Fibroblast of lung (primary cell): ENCODE results near the gene CAPZB. TPM values are rescaled to one million over a fixed set of nuclear protein-coding genes. Genes with fewer than 3 reads are reported as not detected.

Experiments used
- DNase-seq, 2 donors: peaks; one replicate each; pipeline versions ENCODE4 v3.0.0 to v3.0.0-alpha.2; 2010; ENCODE audit warnings: low read depth in 2 of 2
- H2AFZ ChIP-seq: 2 replicates; pipeline ENCODE4 v1.5.1; 2012; ENCODE audit warnings: low read length, control low read depth, inconsistent platforms
- H3K27ac ChIP-seq: 2 replicates; pipeline ENCODE4 v1.5.1; 2011; ENCODE audit warnings: low read length, control low read depth; ENCODE audit not compliant: insufficient read depth
- H3K27me3 ChIP-seq: 2 replicates; pipeline ENCODE4 v1.5.1; 2011; ENCODE audit warnings: mild to moderate bottlenecking, low read length; ENCODE audit not compliant: control insufficient read depth, insufficient read depth
- H3K36me3 ChIP-seq: 2 replicates; pipeline ENCODE4 v1.5.1; 2011; ENCODE audit warnings: low read length; ENCODE audit not compliant: control insufficient read depth, insufficient read depth
- H3K4me1 ChIP-seq: 2 replicates; pipeline ENCODE4 v1.5.1; 2011; ENCODE audit warnings: low read length; ENCODE audit not compliant: control insufficient read depth, insufficient read depth; ENCODE audit errors: extremely low read depth
- H3K4me2 ChIP-seq: 2 replicates; pipeline ENCODE4 v1.5.1; 2011; ENCODE audit warnings: low read length, control low read depth; ENCODE audit not compliant: insufficient read depth; ENCODE audit errors: extremely low read depth
- H3K4me3 ChIP-seq, 4 experiments: fragments of 200-600 bp in 1 of 4; sonication (generic) in 1 of 4; replicated peaks in 1 of 4; 2 replicates each; pipeline ENCODE4 v1.5.1; 2011 to 2016; ENCODE audit warnings: low read length in 4 of 4, low read depth in 3 of 4, mild to moderate bottlenecking in 3 of 4, control low read depth in 2 of 4, inconsistent platforms in 1 of 4, mixed read lengths in 1 of 4; ENCODE audit not compliant: insufficient read depth in 1 of 4; ENCODE audit errors: control extremely low read depth in 1 of 4
- H3K79me2 ChIP-seq: 2 replicates; pipeline ENCODE4 v1.5.1; 2012; ENCODE audit warnings: mild to moderate bottlenecking, low read length, inconsistent platforms; ENCODE audit not compliant: control insufficient read depth, insufficient read depth
- H3K9ac ChIP-seq: 2 replicates; pipeline ENCODE4 v1.5.1; 2011; ENCODE audit warnings: mild to moderate bottlenecking, low read length, control low read depth; ENCODE audit not compliant: insufficient read depth
- H3K9me3 ChIP-seq: 2 replicates; pipeline ENCODE4 v1.5.1; 2012; ENCODE audit warnings: low read depth, low read length; ENCODE audit not compliant: control insufficient read depth, insufficient read depth
- H4K20me1 ChIP-seq: 2 replicates; pipeline ENCODE4 v1.5.1; 2011; ENCODE audit warnings: low read length; ENCODE audit not compliant: control insufficient read depth, insufficient read depth; ENCODE audit errors: extremely low read depth
- CTCF ChIP-seq, 2 donors: IDR thresholded peaks in 1 of 2; conservative IDR thresholded peaks in 1 of 2; 1 replicate in 1 of 2; 2 replicates in 1 of 2; pipeline ENCODE4 v1.5.1; 2011 to 2012; ENCODE audit warnings: low read length in 2 of 2, control low read depth in 1 of 2, inconsistent platforms in 1 of 2, low read depth in 1 of 2, mild to moderate bottlenecking in 1 of 2
- EZH2 ChIP-seq: IDR thresholded peaks from 2 replicates; pipeline ENCODE4 v1.5.1; 2012; ENCODE audit warnings: low read length, control low read depth, mild to moderate bottlenecking; ENCODE audit errors: missing control alignments
- polyA plus RNA-seq, 2 donors: library from polyadenylated mRNA; depleted of rRNA in 1 of 2; stranded (reverse) in 1 of 2; unstranded in 1 of 2; fragments of >200 nt; gene quantifications; 2 replicates each; pipeline ENCODE4 v1.2.1, GENCODE V29; 2011 to 2012; ENCODE audit warnings: missing spikeins in 1 of 2
- total RNA-seq: library from RNA; depleted of rRNA; stranded (reverse); fragments of >200 nt; gene quantifications from 2 replicates; pipeline ENCODE4 v1.2.1, GENCODE V29; 2014

Gene CAPZB
- total and polyA plus RNA-seq, 2 donors (not counting 1 experiment from before 2014, with no cell fraction given), result 104 to 495 TPM

DNA sequence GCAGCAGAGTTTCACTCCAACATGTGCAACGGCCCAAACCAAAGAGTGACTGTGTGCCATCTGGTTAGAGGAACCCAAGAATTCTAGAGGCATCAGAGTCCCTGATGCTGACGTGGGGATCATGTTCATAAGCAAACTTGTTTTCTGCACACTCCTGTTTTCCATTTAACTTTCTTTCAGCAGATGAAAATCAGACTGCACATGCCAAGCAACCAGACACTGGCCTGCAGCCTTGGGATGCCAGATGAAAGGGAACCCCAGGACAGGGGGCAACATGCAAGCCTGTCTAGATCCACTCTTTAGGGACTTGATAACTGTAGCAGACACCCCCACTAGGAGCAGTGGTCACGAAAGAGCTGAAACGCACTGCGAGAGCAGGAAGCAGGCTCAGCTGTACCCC, 116.4 kb downstream of the CAPZB start:
- no peaks in the 10 kb centered on the region for H4K20me1 ChIP-seq
- H3K36me3 ChIP-seq, result peaks cover 8% of the 10 kb centered on the region
- peaks cover 11% of the 10 kb centered on the region for H3K4me1 ChIP-seq
- TF ChIP-seq EZH2, result no peak
- no peak for TF ChIP-seq CTCF (conservative IDR thresholded peaks at IDR 0.05 in 1 of 2, IDR thresholded peaks at IDR 0.05 in 1 of 2; ENCODE audit: low read depth in 1 of 2, low read length in 2 of 2)
- H3K27ac ChIP-seq, result no peak overlapping the region
- no peak overlapping the region for H2AFZ ChIP-seq
- peaks cover 24% of the 10 kb centered on the region for H3K79me2 ChIP-seq
- H3K4me2 ChIP-seq, result no peak overlapping the region
- H3K4me3 ChIP-seq, result no peak overlapping the region
- DNase-seq, result no peak
- H3K9me3 ChIP-seq, result no peaks in the 10 kb centered on the region
- no peaks in the 10 kb centered on the region for H3K27me3 ChIP-seq
- no peak overlapping the region for H3K9ac ChIP-seq

GRCh38 chr1:19368050-19368449, 117.3 kb downstream of the CAPZB start:
- H3K79me2 ChIP-seq, result peaks cover 21% of the 10 kb centered on the region
- H4K20me1 ChIP-seq, result no peaks in the 10 kb centered on the region
- no peak overlapping the region for H3K9ac ChIP-seq
- no peak for DNase-seq
- no peak overlapping the region for H3K4me3 ChIP-seq
- no peak overlapping the region for H3K27ac ChIP-seq
- H3K4me1 ChIP-seq, result peaks cover 10% of the 10 kb centered on the region
- peaks cover 8% of the 10 kb centered on the region for H3K36me3 ChIP-seq
- no peaks in the 10 kb centered on the region for H3K27me3 ChIP-seq
- H2AFZ ChIP-seq, result no peak overlapping the region
- TF ChIP-seq EZH2, result no peak
- no peaks in the 10 kb centered on the region for H3K9me3 ChIP-seq
- H3K4me2 ChIP-seq, result no peak overlapping the region

- TF ChIP-seq EZH2 (no peak), CTCF (conservative IDR thresholded peaks at IDR 0.05 in 1 of 2, IDR thresholded peaks at IDR 0.05 in 1 of 2; ENCODE audit: low read depth in 1 of 2, low read length in 2 of 2) (no peak)
- H3K79me2 ChIP-seq, result peaks cover 20% of the 10 kb centered on the region
- peaks cover 5% of the 10 kb centered on the region for H3K4me1 ChIP-seq
- H3K27me3 ChIP-seq, result no peaks in the 10 kb centered on the region
- H3K36me3 ChIP-seq, result peaks cover 7% of the 10 kb centered on the region
- H3K4me2 ChIP-seq, result no peak overlapping the region
- H3K27ac ChIP-seq, result no peak overlapping the region
- no peak overlapping the region for H3K4me3 ChIP-seq
- H3K9ac ChIP-seq, result no peak overlapping the region
- no peaks in the 10 kb centered on the region for H4K20me1 ChIP-seq
- peak in 1 of 2 donors; percentile 24 for DNase-seq
- H2AFZ ChIP-seq, result no peak overlapping the region
- H3K9me3 ChIP-seq, result no peaks in the 10 kb centered on the region
Measured at GRCh38 chr1:19367584-19368041, 117.7 kb downstream of the CAPZB start.
